ENCODE results near the gene IPO8.

Gene IPO8

GRCh38 chr12:30729547-30729946 lies 33.9 kb upstream of the IPO8 start:
- no peaks in the 10 kb centered on the region for H3K9me3 ChIP-seq (ENCODE audit: insufficient read depth, low read depth, low read length)
- H3K9ac ChIP-seq (ENCODE audit: low read depth, low read length, poor library complexity, severe bottlenecking) = no peak overlapping the region
- H3K79me2 ChIP-seq (ENCODE audit: insufficient read depth, low read length) = no peaks in the 10 kb centered on the region
- no peaks in the 10 kb centered on the region for H3K27me3 ChIP-seq (ENCODE audit: insufficient read depth, low read length, poor library complexity, severe bottlenecking)
- no peaks in the 10 kb centered on the region for H3K4me1 ChIP-seq (ENCODE audit: insufficient read depth, low read length, poor library complexity, severe bottlenecking)
- TF ChIP-seq EZH2phosphoT487 (IDR thresholded peaks at IDR 0.05; ENCODE audit: borderline replicate concordance) (no peak), CTCF (conservative IDR thresholded peaks at IDR 0.05; ENCODE audit: low read length) (no peak)
- no peaks in the 10 kb centered on the region for H4K20me1 ChIP-seq (ENCODE audit: insufficient read depth, low read length, poor library complexity, severe bottlenecking)
- no peaks in the 10 kb centered on the region for H3F3A ChIP-seq (ENCODE audit: low read depth)
- no peak overlapping the region for H3K4me3 ChIP-seq (ENCODE audit: low read length, poor library complexity, severe bottlenecking)
- H2AFZ ChIP-seq (ENCODE audit: low read length) = no peak overlapping the region
- no peak overlapping the region for H3K4me2 ChIP-seq (ENCODE audit: low read depth, low read length, poor library complexity, severe bottlenecking)
- H3K36me3 ChIP-seq (ENCODE audit: insufficient read depth, low read length) = peaks cover 21% of the 10 kb centered on the region; the same call in 1 of the 2 replicates
- no peaks in the 10 kb centered on the region for H3K9me2 ChIP-seq (replicated peaks; ENCODE audit: low read depth, low read length)

- H3K4me1 ChIP-seq (ENCODE audit: insufficient read depth, low read length, poor library complexity, severe bottlenecking) = no peaks in the 10 kb centered on the region
- no peak overlapping the region for H2AFZ ChIP-seq (ENCODE audit: low read length)
- H3K9me2 ChIP-seq (replicated peaks; ENCODE audit: low read depth, low read length) = no peaks in the 10 kb centered on the region
- H4K20me1 ChIP-seq (ENCODE audit: insufficient read depth, low read length, poor library complexity, severe bottlenecking) = no peaks in the 10 kb centered on the region
- no peak overlapping the region for H3K4me2 ChIP-seq (ENCODE audit: low read depth, low read length, poor library complexity, severe bottlenecking)
- TF ChIP-seq EZH2phosphoT487 (IDR thresholded peaks at IDR 0.05; ENCODE audit: borderline replicate concordance) (no peak), CTCF (conservative IDR thresholded peaks at IDR 0.05; ENCODE audit: low read length) (no peak)
- no peak overlapping the region for H3K4me3 ChIP-seq (ENCODE audit: low read length, poor library complexity, severe bottlenecking)
- no peaks in the 10 kb centered on the region for H3K27me3 ChIP-seq (ENCODE audit: insufficient read depth, low read length, poor library complexity, severe bottlenecking)
- H3K79me2 ChIP-seq (ENCODE audit: insufficient read depth, low read length) = no peaks in the 10 kb centered on the region
- H3K36me3 ChIP-seq (ENCODE audit: insufficient read depth, low read length) = peaks cover 38% of the 10 kb centered on the region; the same call in 1 of the 2 replicates
- H3K9me3 ChIP-seq (ENCODE audit: insufficient read depth, low read depth, low read length) = no peaks in the 10 kb centered on the region
- no peak overlapping the region for H3K9ac ChIP-seq (ENCODE audit: low read depth, low read length, poor library complexity, severe bottlenecking)
- no peaks in the 10 kb centered on the region for H3F3A ChIP-seq (ENCODE audit: low read depth)
Observed at GRCh38 chr12:30726647-30727046, 31.0 kb upstream of the IPO8 start.

- H3K9me3 ChIP-seq (ENCODE audit: insufficient read depth, low read depth, low read length) = no peaks in the 10 kb centered on the region
- no peak overlapping the region for H3K4me3 ChIP-seq (ENCODE audit: low read length, poor library complexity, severe bottlenecking)
- no peaks in the 10 kb centered on the region for H3K27me3 ChIP-seq (ENCODE audit: insufficient read depth, low read length, poor library complexity, severe bottlenecking)
- no peak overlapping the region for H3K9ac ChIP-seq (ENCODE audit: low read depth, low read length, poor library complexity, severe bottlenecking)
- H3K79me2 ChIP-seq (ENCODE audit: insufficient read depth, low read length) = no peaks in the 10 kb centered on the region
- H3K9me2 ChIP-seq (replicated peaks; ENCODE audit: low read depth, low read length) = no peaks in the 10 kb centered on the region
- H2AFZ ChIP-seq (ENCODE audit: low read length) = no peak overlapping the region
- no peak overlapping the region for H3K4me2 ChIP-seq (ENCODE audit: low read depth, low read length, poor library complexity, severe bottlenecking)
- H4K20me1 ChIP-seq (ENCODE audit: insufficient read depth, low read length, poor library complexity, severe bottlenecking) = no peaks in the 10 kb centered on the region
- H3F3A ChIP-seq (ENCODE audit: low read depth) = no peaks in the 10 kb centered on the region
- no peaks in the 10 kb centered on the region for H3K4me1 ChIP-seq (ENCODE audit: insufficient read depth, low read length, poor library complexity, severe bottlenecking)
- peaks cover 38% of the 10 kb centered on the region; the same call in 1 of the 2 replicates for H3K36me3 ChIP-seq (ENCODE audit: insufficient read depth, low read length)
- TF ChIP-seq CTCF (conservative IDR thresholded peaks at IDR 0.05; ENCODE audit: low read length) (no peak), EZH2phosphoT487 (IDR thresholded peaks at IDR 0.05; ENCODE audit: borderline replicate concordance) (no peak)
Observed at GRCh38 chr12:30725739-30726138, 30.1 kb upstream of the IPO8 start.
